Hepatocyte (in vitro differentiated cells): Measurements from ENCODE around the gene MAP4K3. TPM values are rescaled to one million over a fixed set of nuclear protein-coding genes. Genes with fewer than 3 reads are reported as not detected.

Experiments used
- DNase-seq: peaks from one replicate; pipeline ENCODE4 v3.0.0-alpha.2; 2016; ENCODE audit warnings: low spot score
- H2AFZ ChIP-seq: fragments of 200-600 bp; sonication (generic); 2 replicates; pipeline ENCODE4 v1.6.0; 2016; ENCODE audit warnings: antibody characterized with exemption, mild to moderate bottlenecking
- H3K27ac ChIP-seq: fragments of 200-600 bp; sonication (generic); 2 replicates; pipeline ENCODE4 v1.5.1; 2016; ENCODE audit warnings: mild to moderate bottlenecking
- H3K27me3 ChIP-seq: fragments of 200-600 bp; sonication (generic); 2 replicates; pipeline ENCODE4 v1.6.1; 2016
- H3K36me3 ChIP-seq: fragments of 200-600 bp; sonication (generic); replicated peaks from 2 replicates; pipeline ENCODE4 v1.5.1; 2016; ENCODE audit warnings: low read depth; ENCODE audit not compliant: insufficient read depth
- H3K4me1 ChIP-seq: fragments of 200-600 bp; sonication (generic); 2 replicates; pipeline ENCODE4 v1.5.1; 2016; ENCODE audit warnings: mild to moderate bottlenecking, moderate library complexity; ENCODE audit not compliant: insufficient read depth
- H3K4me2 ChIP-seq: fragments of 200-600 bp; sonication (generic); 2 replicates; pipeline ENCODE4 v1.6.0; 2016
- H3K4me3 ChIP-seq: fragments of 200-600 bp; sonication (generic); 2 replicates; pipeline ENCODE4 v1.5.1; 2016; ENCODE audit warnings: mild to moderate bottlenecking
- H3K79me2 ChIP-seq: fragments of 200-600 bp; sonication (generic); 2 replicates; pipeline ENCODE4 v1.6.0; 2017; ENCODE audit warnings: mild to moderate bottlenecking
- H3K9me2 ChIP-seq: fragments of 200-600 bp; sonication (generic); replicated peaks from 2 replicates; pipeline ENCODE4 v1.6.0; 2017; ENCODE audit warnings: mild to moderate bottlenecking; ENCODE audit not compliant: insufficient read depth
- H3K9me3 ChIP-seq: fragments of 200-600 bp; sonication (generic); 2 replicates; pipeline ENCODE4 v1.5.1; 2016; ENCODE audit warnings: low read depth, mild to moderate bottlenecking
- H4K20me1 ChIP-seq: fragments of 200-600 bp; sonication (generic); 2 replicates; pipeline ENCODE4 v1.6.0; 2016; ENCODE audit warnings: mild to moderate bottlenecking; ENCODE audit not compliant: insufficient read depth, poor library complexity, severe bottlenecking
- CTCF ChIP-seq: fragments of 200-600 bp; sonication (generic); IDR thresholded peaks from 2 replicates; pipeline ENCODE4 v1.5.1; 2016; ENCODE audit warnings: antibody characterized with exemption, mild to moderate bottlenecking; ENCODE audit not compliant: poor library complexity
- EZH2 ChIP-seq: fragments of 200-600 bp; sonication (generic); IDR thresholded peaks from 2 replicates; pipeline ENCODE4 v1.6.1; 2016; ENCODE audit warnings: antibody characterized with exemption, mild to moderate bottlenecking, borderline replicate concordance
- EZH2phosphoT487 ChIP-seq: fragments of 200-600 bp; sonication (generic); IDR thresholded peaks from one replicate; pipeline ENCODE4 v1.6.1; 2018; ENCODE audit warnings: antibody characterized with exemption, mild to moderate bottlenecking, low read depth, moderate library complexity; ENCODE audit not compliant: unreplicated experiment, severe bottlenecking
- WGBS: methylation state at CpG from one replicate; pipeline ENCODE4 v1.1.6; 2016; ENCODE audit warnings: low lambda C conversion rate; ENCODE audit errors: missing lambda C conversion rate; 5-methylcytosine and 5-hydroxymethylcytosine counted together
- polyA plus RNA-seq: library from polyadenylated mRNA; unstranded; fragments of >200 nt; fragmentation: Nextera tagmentation; extraction: Ambion mirVana; gene quantifications from 2 replicates; pipeline ENCODE4 v1.2.1, GENCODE V29; 2016
- total RNA-seq: library from RNA; depleted of rRNA; stranded (reverse); fragments of >200 nt; gene quantifications from 2 replicates; pipeline ENCODE4 v1.2.3, GENCODE V29; 2014

The MAP4K3 gene
- total and polyA plus RNA-seq, 2 experiments from 2014 or later: 24.5 to 65.1 TPM

GRCh38 chr2:39403311-39403710 is 33.8 kb downstream of the MAP4K3 start:
- TF ChIP-seq EZH2 (no peak), CTCF (no peak), EZH2phosphoT487 (no peak)
- peaks cover 100% of the 10 kb centered on the region for H3K79me2 ChIP-seq
- H2AFZ ChIP-seq: no peak overlapping the region
- H3K36me3 ChIP-seq: no peaks in the 10 kb centered on the region
- no peaks in the 10 kb centered on the region for H3K9me2 ChIP-seq
- no peak for DNase-seq
- no peak overlapping the region for H3K4me3 ChIP-seq
- no peaks in the 10 kb centered on the region for H3K9me3 ChIP-seq
- 85% methylated on average over 4 of the region's 4 CpGs for WGBS
- H3K27ac ChIP-seq: no peak overlapping the region
- no peak overlapping the region for H3K4me2 ChIP-seq
- H4K20me1 ChIP-seq: peaks cover 83% of the 10 kb centered on the region
- peaks cover 22% of the 10 kb centered on the region for H3K4me1 ChIP-seq
- H3K27me3 ChIP-seq: no peaks in the 10 kb centered on the region

- no peaks in the 10 kb centered on the region for H3K9me3 ChIP-seq
- no peak overlapping the region for H3K4me2 ChIP-seq
- no peak overlapping the region for H3K27ac ChIP-seq
- no peak overlapping the region for H3K4me3 ChIP-seq
- no peaks in the 10 kb centered on the region for H3K36me3 ChIP-seq
- no peaks in the 10 kb centered on the region for H3K27me3 ChIP-seq
- 95% methylated on average over 8 of the region's 8 CpGs for WGBS
- H4K20me1 ChIP-seq: peaks cover 76% of the 10 kb centered on the region
- peaks cover 17% of the 10 kb centered on the region for H3K4me1 ChIP-seq
- TF ChIP-seq EZH2 (no peak), EZH2phosphoT487 (no peak), CTCF (no peak)
- no peak overlapping the region for H2AFZ ChIP-seq
- H3K79me2 ChIP-seq: peaks cover 100% of the 10 kb centered on the region
- H3K9me2 ChIP-seq: no peaks in the 10 kb centered on the region
- no peak for DNase-seq
Observed at GRCh38 chr2:39401319-39401718, 35.8 kb downstream of the MAP4K3 start.

GRCh38 chr2:39399570-39399969 is 37.5 kb downstream of the MAP4K3 start:
- H3K4me2 ChIP-seq: peak overlapping the region; percentile 21
- H4K20me1 ChIP-seq: peaks cover 80% of the 10 kb centered on the region
- peaks cover 100% of the 10 kb centered on the region for H3K79me2 ChIP-seq
- no peaks in the 10 kb centered on the region for H3K27me3 ChIP-seq
- no peak overlapping the region for H2AFZ ChIP-seq
- no peaks in the 10 kb centered on the region for H3K9me2 ChIP-seq
- no peak overlapping the region for H3K4me3 ChIP-seq
- DNase-seq: no peak
- 36% methylated on average over 1 of the region's 1 CpG for WGBS
- TF ChIP-seq CTCF (no peak), EZH2phosphoT487 (no peak), EZH2 (no peak)
- H3K27ac ChIP-seq: peak overlapping the region; percentile 6
- H3K36me3 ChIP-seq: no peaks in the 10 kb centered on the region
- peaks cover 17% of the 10 kb centered on the region for H3K4me1 ChIP-seq
- no peaks in the 10 kb centered on the region for H3K9me3 ChIP-seq

DNA sequence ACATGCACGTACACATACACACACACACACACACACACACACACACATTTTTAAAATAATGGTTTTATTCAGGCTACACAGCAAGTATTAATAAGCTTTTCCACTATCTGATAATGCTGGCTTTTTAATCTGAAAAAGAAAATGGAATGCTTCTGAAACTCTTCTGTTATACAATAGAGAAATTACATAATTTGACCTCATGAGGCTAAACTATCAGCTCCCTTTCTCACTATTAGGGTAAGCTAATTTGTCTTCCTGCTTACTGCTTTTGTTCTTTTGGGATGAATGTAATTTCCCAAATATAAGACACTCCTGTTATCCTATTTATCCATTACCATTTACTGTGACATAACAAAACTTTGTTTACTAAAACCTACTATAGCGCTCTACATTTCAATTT is 41.8 kb downstream of the MAP4K3 start:
- Histone ChIP-seq H3K36me3 (no peaks in the 10 kb centered on the region), H3K27me3 (no peaks in the 10 kb centered on the region), H3K27ac (no peak overlapping the region), H4K20me1 (peaks cover 58% of the 10 kb centered on the region), H3K79me2 (peaks cover 96% of the 10 kb centered on the region), H3K4me2 (no peak overlapping the region), H3K4me1 (peaks cover 16% of the 10 kb centered on the region), H2AFZ (no peak overlapping the region), H3K9me2 (no peaks in the 10 kb centered on the region), H3K9me3 (no peaks in the 10 kb centered on the region), H3K4me3 (no peak overlapping the region)
- no peak for DNase-seq
- 86% methylated on average over 2 of the region's 2 CpGs for WGBS
- TF ChIP-seq EZH2phosphoT487 (no peak), EZH2 (no peak), CTCF (no peak)
